Adrenal gland (tissue), 12 donors: Measurements from ENCODE around the gene DIAPH2. TPM values are rescaled to one million over a fixed set of nuclear protein-coding genes. Genes with fewer than 3 reads are reported as not detected.

Source experiments
- DNase-seq, 7 donors: peaks; one replicate each; pipeline ENCODE4 v3.0.0-alpha.2; 2019 to 2020
- H3K27ac ChIP-seq, 5 donors: fragments of 200-600 bp; sonication (generic) in 4 of 5; 1 replicate in 3 of 5; 2 replicates in 2 of 5; pipeline versions ENCODE4 v1.5.1 to v1.8.0; 2016 to 2020; ENCODE audit warnings: mild to moderate bottlenecking in 1 of 5
- H3K27me3 ChIP-seq: fragments of 200-600 bp; 2 replicates; pipeline ENCODE4 v1.8.0; 2021
- H3K36me3 ChIP-seq, 2 donors: fragments of 200-600 bp; replicated peaks in 1 of 2; 1 replicate in 1 of 2; 2 replicates in 1 of 2; pipeline versions ENCODE4 v1.5.1 to v1.8.0; 2018 to 2022
- H3K4me1 ChIP-seq, 2 donors: fragments of 200-600 bp; replicated peaks in 1 of 2; 1 replicate in 1 of 2; 2 replicates in 1 of 2; pipeline versions ENCODE4 v1.5.1 to v1.8.0; 2018 to 2021
- H3K4me3 ChIP-seq, 4 donors: fragments of 200-600 bp; sonication (generic) in 3 of 4; one replicate each; pipeline ENCODE4 v1.5.1; 2016 to 2018
- H3K9me3 ChIP-seq, 3 donors: fragments of 200-600 bp; sonication (generic) in 1 of 3; replicated peaks in 1 of 3; 1 replicate in 2 of 3; 2 replicates in 1 of 3; pipeline versions ENCODE4 v1.5.1 to v1.8.0; 2016 to 2021
- POLR2A ChIP-seq, 2 donors: fragments of 450-650 bp; IDR thresholded peaks; one replicate each; pipeline ENCODE4 v1.6.1; 2017; ENCODE audit warnings: antibody characterized with exemption in 2 of 2, mild to moderate bottlenecking in 2 of 2, moderate library complexity in 1 of 2
- WGBS, 4 donors: extraction: QIAGEN DNeasy Blood & Tissue Kit in 2 of 4; methylation state at CpG; one replicate each; pipeline versions ENCODE4 v1.1.5 to v1.1.7; 2013 to 2017; 5-methylcytosine and 5-hydroxymethylcytosine counted together
- intact Hi-C, 2 donors: fragments of 100-400 bp; cut with DNase I; formaldehyde crosslinking; loops; one replicate each; pipeline versions ENCODE4 v1.14.1 to v1.15.0; 2022 to 2023
- polyA plus RNA-seq, 3 donors: library from polyadenylated mRNA; stranded (reverse); fragments of 200-250 nt in 2 of 3; fragments of 350-450 nt in 1 of 3; fragmentation: Illumina TruSeq in 1 of 3; extraction: RNeasy Lipid Tissue Mini Kit (QIAGEN cat#74804) in 1 of 3; gene quantifications; one replicate each; pipeline ENCODE4 v1.2.3, GENCODE V29; 2013 to 2014
- total RNA-seq, 9 donors: library from RNA; depleted of rRNA in 4 of 9; stranded (reverse); fragments of >200 nt in 4 of 9; fragments of 120-200 nt in 1 of 9; fragmentation: NEBNext Ultra II Directional in 1 of 9; extraction: Animal tissue kit (Norgen Biotek cat#: 25700) in 1 of 9; gene quantifications; one replicate each; pipeline versions ENCODE4 v1.1.0 to v1.2.4, GENCODE V29; 2013 to 2023
- TF ChIP-seq, protein P1 (sequence below), 6 experiments: fragments of 450-650 bp in 4 of 6; fragments of 200-600 bp in 2 of 6; sonication (generic) in 1 of 6; IDR thresholded peaks; 1 replicate in 5 of 6; 2 replicates in 1 of 6; pipeline versions ENCODE4 v1.5.1 to v1.8.0; 2016 to 2021; ENCODE audit warnings: antibody characterized with exemption in 6 of 6, mild to moderate bottlenecking in 2 of 6, moderate library complexity in 1 of 6
- donor health status: healthy with polysubstance abuse.
- donor health status: Bipolar disorder and iron deficiency.
- donor health status: DM: yes; HTN: yes; CAD: no.
- donor health status: DM: no; HTN: no; CAD: no.
- donor health status: DM: no; HTN: no; CAD: no.
- donor health status: DM: yes; HTN: yes; CAD: no.

Gene DIAPH2
- total and polyA plus RNA-seq, 12 donors = 3.2 to 33.3 (median 12.3) TPM

DNA sequence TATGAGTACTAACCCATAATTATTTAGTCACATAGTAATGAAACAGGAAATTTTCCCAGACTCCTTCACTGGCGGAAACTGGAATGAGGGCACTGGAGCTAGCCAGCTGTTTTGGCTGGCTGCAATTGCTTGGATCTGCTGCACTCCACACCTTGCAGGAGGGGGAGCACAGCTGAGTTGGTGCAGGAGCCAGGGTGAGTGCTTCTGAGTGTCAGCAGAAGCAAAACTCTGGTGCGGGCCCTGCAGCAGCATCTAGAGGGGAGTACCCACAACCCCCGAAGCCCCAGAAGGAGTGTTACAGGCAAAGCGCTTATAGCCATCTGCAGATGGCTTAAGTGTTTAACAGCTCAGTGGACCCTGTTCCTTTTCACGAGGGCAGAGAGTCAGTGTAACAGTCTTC lies 295.1 kb downstream of the DIAPH2 start:
- H3K4me1 ChIP-seq = no peaks in the 10 kb centered on the region
- H3K36me3 ChIP-seq = no peaks in the 10 kb centered on the region
- intact Hi-C loops = no loop called here
- H3K27me3 ChIP-seq = no peaks in the 10 kb centered on the region
- no peak overlapping the region for H3K4me3 ChIP-seq
- DNase-seq = no peak
- WGBS, 4 donors = 58 to 95% (median 77%) methylated on average over 2 to 5 of the region's 5 CpGs
- no peak overlapping the region for H3K27ac ChIP-seq
- no peaks in the 10 kb centered on the region for H3K9me3 ChIP-seq
- TF ChIP-seq POLR2A (IDR thresholded peaks at IDR 0.05) = no peak
- TF ChIP-seq, protein P1, sequence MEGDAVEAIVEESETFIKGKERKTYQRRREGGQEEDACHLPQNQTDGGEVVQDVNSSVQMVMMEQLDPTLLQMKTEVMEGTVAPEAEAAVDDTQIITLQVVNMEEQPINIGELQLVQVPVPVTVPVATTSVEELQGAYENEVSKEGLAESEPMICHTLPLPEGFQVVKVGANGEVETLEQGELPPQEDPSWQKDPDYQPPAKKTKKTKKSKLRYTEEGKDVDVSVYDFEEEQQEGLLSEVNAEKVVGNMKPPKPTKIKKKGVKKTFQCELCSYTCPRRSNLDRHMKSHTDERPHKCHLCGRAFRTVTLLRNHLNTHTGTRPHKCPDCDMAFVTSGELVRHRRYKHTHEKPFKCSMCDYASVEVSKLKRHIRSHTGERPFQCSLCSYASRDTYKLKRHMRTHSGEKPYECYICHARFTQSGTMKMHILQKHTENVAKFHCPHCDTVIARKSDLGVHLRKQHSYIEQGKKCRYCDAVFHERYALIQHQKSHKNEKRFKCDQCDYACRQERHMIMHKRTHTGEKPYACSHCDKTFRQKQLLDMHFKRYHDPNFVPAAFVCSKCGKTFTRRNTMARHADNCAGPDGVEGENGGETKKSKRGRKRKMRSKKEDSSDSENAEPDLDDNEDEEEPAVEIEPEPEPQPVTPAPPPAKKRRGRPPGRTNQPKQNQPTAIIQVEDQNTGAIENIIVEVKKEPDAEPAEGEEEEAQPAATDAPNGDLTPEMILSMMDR (IDR thresholded peaks at IDR 0.05) = no peak

DNA sequence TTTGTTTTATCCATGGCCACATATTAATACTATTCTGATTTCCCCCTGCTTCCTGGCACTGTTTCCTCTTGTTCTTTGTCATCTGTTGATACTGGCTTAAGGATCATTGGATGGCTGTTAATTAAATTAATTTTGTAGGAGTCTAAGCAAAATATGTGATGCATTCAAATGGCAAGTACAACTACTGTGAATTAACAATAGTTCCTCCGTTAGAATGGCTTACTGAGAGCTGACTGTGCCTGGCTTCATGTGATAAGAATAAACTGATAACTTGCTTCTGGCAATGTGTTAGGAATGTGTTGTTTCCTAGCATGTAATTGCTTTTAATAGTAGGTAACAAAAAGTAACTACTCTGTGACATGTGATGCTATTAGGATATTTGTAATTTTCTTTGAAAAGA lies 297.5 kb downstream of the DIAPH2 start:
- TF ChIP-seq POLR2A (IDR thresholded peaks at IDR 0.05) = no peak
- TF ChIP-seq, protein P1 (IDR thresholded peaks at IDR 0.05) = no peak
- WGBS, 4 donors = 45 to 78% (median 68%) methylated on average over 1 of the region's 1 CpG
- Histone ChIP-seq H3K27me3 (no peaks in the 10 kb centered on the region), H3K27ac (no peak overlapping the region), H3K4me3 (no peak overlapping the region), H3K36me3 (no peaks in the 10 kb centered on the region), H3K9me3 (no peaks in the 10 kb centered on the region), H3K4me1 (no peaks in the 10 kb centered on the region)
- DNase-seq = no peak
- intact Hi-C loops = no loop called here

DNA sequence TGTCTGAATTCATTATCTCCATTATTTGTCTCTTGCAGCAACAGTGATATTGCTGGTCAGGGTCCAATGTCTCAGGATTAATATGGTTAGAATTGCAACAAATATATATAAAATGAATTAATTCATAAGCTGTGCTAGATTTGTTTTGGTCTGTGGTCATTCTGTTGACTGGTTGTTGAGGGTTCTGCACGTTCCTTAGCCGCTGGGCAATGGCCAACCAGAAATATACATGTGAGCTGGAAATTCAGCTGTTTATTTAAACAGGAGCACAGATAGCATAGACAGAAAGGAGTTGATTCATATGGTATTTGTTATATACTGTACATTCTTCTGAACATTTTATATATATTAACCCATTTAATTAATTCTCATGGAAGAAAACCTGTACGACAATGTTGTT lies 299.9 kb downstream of the DIAPH2 start:
- no peaks in the 10 kb centered on the region for H3K9me3 ChIP-seq
- TF ChIP-seq, protein P1 (IDR thresholded peaks at IDR 0.05) = no peak
- no peak for TF ChIP-seq POLR2A (IDR thresholded peaks at IDR 0.05)
- H3K27me3 ChIP-seq = no peaks in the 10 kb centered on the region
- intact Hi-C loops = no loop called here
- 81 to 100% (median 88%) methylated on average over 3 of the region's 3 CpGs for WGBS, 4 donors
- H3K27ac ChIP-seq = no peak overlapping the region
- DNase-seq = no peak
- H3K36me3 ChIP-seq = no peaks in the 10 kb centered on the region
- no peaks in the 10 kb centered on the region for H3K4me1 ChIP-seq
- H3K4me3 ChIP-seq = no peak overlapping the region

DNA sequence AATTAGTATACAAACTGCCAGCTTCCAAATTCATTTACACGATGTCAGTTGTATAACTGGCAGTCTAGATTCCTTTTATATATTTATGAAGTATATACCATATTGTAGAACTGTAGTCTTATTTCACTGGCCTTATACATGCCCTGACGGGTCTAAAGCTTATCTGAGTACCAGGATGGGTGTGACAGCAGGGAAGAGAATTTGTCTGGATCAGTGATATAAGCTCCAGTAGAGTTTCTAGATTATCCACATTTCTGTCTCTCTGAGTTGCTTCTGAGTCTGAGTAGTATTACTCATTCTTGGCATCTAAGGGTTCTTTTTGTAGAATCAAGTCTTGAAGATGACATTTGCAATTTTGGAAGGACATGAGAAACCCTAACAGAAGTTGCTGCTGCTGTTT lies 300.4 kb downstream of the DIAPH2 start:
- no peak for DNase-seq
- no peak overlapping the region for H3K4me3 ChIP-seq
- H3K27me3 ChIP-seq = no peaks in the 10 kb centered on the region
- 70 to 100% (median 87%) methylated on average over 2 of the region's 2 CpGs for WGBS, 4 donors
- no peak for TF ChIP-seq POLR2A (IDR thresholded peaks at IDR 0.05)
- TF ChIP-seq, protein P1 (IDR thresholded peaks at IDR 0.05) = no peak
- H3K27ac ChIP-seq = no peak overlapping the region
- no peaks in the 10 kb centered on the region for H3K9me3 ChIP-seq
- H3K36me3 ChIP-seq = no peaks in the 10 kb centered on the region
- intact Hi-C loops = no loop called here
- no peaks in the 10 kb centered on the region for H3K4me1 ChIP-seq
